ENCODE data around the gene ACOX3.

ACOX3 gene

GRCh38 chr4:8465615-8466611 lies 25.4 kb upstream of the ACOX3 start:
- no peak for DNase-seq

- DNase-seq = no peak
Observed at GRCh38 chr4:8464381-8464780, 23.9 kb upstream of the ACOX3 start.

GRCh38 chr4:8463811-8464210 lies 23.3 kb upstream of the ACOX3 start:
- DNase-seq = no peak

- DNase-seq = no peak
Observed at GRCh38 chr4:8461616-8462015, 21.1 kb upstream of the ACOX3 start.

- DNase-seq = no peak
Observed at GRCh38 chr4:8461086-8461485, 20.6 kb upstream of the ACOX3 start.

- no peak for DNase-seq
Observed at GRCh38 chr4:8459867-8460445, 19.4 kb upstream of the ACOX3 start.

GRCh38 chr4:8457646-8458252 lies 17.2 kb upstream of the ACOX3 start:
- no peak for DNase-seq

- no peak for DNase-seq
Observed at GRCh38 chr4:8453957-8454356, 13.4 kb upstream of the ACOX3 start.

- no peak for DNase-seq
Observed at GRCh38 chr4:8451440-8452182, 11.1 kb upstream of the ACOX3 start.

- no peak for DNase-seq
Observed at GRCh38 chr4:8446122-8446521, 5.6 kb upstream of the ACOX3 start.

- DNase-seq = no peak
Observed at GRCh38 chr4:8443801-8444200, 3.3 kb upstream of the ACOX3 start.

GRCh38 chr4:8442596-8443358 lies 2.3 kb upstream of the ACOX3 start:
- DNase-seq = no peak

GRCh38 chr4:8441499-8442091 lies 1.1 kb upstream of the ACOX3 start:
- DNase-seq = no peak

GRCh38 chr4:8439914-8440491 lies 520 bp downstream of the ACOX3 start:
- no peak for DNase-seq

GRCh38 chr4:8439168-8439567 lies 1.4 kb downstream of the ACOX3 start:
- no peak for DNase-seq

- DNase-seq = no peak
Observed at GRCh38 chr4:8438743-8439142, 1.8 kb downstream of the ACOX3 start.

GRCh38 chr4:8437281-8437680 lies 3.2 kb downstream of the ACOX3 start:
- DNase-seq = no peak

GRCh38 chr4:8435656-8436121 lies 4.8 kb downstream of the ACOX3 start:
- DNase-seq = peak; percentile 43

- no peak for DNase-seq
Observed at GRCh38 chr4:8434251-8435073, 6.1 kb downstream of the ACOX3 start.

GRCh38 chr4:8433136-8433535 lies 7.4 kb downstream of the ACOX3 start:
- no peak for DNase-seq

- DNase-seq = no peak
Observed at GRCh38 chr4:8431553-8431952, 9.0 kb downstream of the ACOX3 start.
